NOMO-1 treated with dmso at 0.1 percent for 144 hours (cell line): ENCODE data around the gene DCAKD.

Experiments used
- DNase-seq: peaks from one replicate; lab custom pipeline; 2025; ENCODE audit not compliant: unreplicated experiment; lab: John Stamatoyannopoulos, UW

Gene DCAKD

DNA sequence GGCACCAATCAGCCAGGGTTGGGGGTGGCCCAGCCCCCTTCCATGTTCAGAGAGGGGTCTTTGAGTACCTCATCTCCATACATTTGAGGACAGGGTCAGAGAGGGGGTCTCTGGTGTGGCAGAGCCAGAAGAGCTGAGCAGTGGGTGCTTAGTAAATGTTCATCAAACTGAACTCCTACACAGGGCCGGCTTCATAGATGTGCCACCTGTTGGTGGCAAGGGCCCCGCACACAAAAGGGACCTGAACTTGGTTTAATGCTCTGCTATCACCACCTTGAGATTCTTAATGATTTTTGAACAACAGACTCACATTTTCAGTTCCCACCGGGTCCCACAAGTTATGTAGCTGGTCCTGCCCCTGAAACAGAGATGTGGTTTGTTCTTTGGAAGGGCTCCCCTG is 74.4 kb downstream of the DCAKD start:
- no peak for DNase-seq

DNA sequence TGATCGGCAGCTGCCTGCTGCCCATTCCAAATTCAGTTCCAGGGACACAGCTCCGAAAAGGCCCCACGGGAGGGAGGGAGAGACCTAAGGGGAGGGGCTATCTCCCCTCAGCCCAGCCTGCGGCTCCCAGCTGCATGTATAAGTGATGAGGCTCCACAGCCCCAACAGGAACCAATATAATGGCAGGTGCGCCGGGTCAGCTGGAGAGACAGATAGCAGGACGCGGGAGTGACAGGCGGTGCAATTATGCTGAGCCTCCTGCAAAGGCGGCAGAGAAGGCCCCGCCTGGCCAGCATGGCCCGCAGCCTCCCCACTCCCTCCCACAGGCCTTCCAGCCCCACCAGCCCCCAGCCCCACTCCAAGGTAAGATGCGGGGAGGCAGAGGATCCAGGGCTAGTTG is 75.2 kb downstream of the DCAKD start:
- no peak for DNase-seq
